Effector CD8-positive, alpha-beta T cell (primary cell): ENCODE data around the gene USP7.

Experiments used
- DNase-seq: peaks from one replicate; lab custom pipeline; 2025; lab: John Stamatoyannopoulos, UW

Gene USP7

DNA sequence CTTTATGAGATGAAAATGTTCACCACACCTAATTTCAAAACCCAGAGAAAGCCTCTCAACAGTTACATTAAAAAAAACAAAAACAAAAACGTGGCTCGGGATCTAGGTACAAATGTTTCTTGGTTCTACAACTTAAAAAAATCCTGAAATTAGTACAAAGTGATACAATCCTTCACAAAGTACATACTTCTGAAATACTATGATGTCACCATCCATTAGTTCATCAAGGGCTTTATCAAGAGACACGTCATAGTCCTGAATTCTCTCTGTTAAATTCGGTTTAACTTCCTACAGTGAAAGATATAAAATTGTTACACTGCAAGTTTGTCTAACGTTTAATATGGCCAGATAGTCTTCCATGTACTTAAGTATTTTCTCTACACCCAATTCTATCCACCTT lies 63.4 kb downstream of the USP7 start:
- no peak for DNase-seq

DNA sequence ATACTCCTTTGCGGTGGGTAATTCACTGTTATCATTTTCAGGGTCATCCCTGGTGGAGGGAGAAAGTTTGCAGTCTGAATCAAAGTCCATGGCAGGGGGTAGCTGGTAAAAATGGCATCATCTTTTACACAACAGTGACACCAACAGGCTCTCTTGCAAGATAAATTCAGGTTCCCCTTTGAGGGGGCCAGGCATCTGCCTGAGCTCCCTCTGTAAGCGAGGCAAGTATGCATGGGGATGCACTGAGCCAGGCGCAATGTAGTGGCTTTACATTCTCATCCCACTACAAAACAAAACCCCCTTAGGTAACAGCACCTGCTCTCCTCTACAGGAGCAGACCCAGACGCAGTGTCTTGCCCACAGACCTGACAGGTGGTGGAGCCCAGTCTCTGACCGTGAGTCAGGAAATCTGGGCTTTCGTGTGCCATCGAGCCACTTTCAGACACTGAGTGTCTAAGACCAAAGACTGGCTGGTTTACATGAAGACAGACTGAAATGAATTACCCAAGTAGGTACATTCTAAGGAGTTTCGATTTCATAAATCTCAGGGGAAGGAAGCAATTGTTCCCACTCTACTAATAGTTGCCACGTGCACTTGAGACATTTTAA lies 63.9 kb downstream of the USP7 start:
- no peak for DNase-seq

DNA sequence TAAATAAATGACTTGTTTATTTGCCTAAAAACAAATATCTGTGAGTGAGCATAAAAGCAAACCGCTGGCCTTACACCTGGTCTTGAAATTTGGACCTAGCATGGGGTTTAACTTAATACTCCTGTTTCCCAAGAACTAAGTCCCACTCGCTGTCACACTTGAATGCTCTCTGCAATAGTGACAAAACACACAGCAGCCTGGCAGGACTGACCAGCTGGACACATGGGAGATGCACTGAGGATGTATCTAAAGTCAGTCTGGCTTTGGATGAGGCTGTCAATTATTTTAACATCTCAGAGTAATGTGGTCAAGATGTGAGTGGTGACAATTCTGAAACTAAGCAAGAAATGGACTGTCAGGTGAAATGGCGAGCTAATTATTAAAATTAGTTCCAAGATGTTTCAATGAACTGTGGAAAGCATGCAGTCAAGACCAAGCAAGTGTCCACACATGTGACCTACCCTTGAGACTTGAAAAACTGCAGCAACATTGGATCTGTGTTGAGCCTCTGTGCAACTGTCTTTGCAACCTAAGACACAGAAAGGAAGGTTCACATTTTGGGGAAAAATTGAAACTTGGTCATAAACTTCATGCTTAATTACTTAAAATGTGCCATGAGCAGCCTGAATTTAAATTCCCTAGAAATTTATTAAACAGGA lies 64.9 kb downstream of the USP7 start:
- no peak for DNase-seq

GRCh38 chr16:8894736-8895334 lies 68.9 kb downstream of the USP7 start:
- no peak for DNase-seq

DNA sequence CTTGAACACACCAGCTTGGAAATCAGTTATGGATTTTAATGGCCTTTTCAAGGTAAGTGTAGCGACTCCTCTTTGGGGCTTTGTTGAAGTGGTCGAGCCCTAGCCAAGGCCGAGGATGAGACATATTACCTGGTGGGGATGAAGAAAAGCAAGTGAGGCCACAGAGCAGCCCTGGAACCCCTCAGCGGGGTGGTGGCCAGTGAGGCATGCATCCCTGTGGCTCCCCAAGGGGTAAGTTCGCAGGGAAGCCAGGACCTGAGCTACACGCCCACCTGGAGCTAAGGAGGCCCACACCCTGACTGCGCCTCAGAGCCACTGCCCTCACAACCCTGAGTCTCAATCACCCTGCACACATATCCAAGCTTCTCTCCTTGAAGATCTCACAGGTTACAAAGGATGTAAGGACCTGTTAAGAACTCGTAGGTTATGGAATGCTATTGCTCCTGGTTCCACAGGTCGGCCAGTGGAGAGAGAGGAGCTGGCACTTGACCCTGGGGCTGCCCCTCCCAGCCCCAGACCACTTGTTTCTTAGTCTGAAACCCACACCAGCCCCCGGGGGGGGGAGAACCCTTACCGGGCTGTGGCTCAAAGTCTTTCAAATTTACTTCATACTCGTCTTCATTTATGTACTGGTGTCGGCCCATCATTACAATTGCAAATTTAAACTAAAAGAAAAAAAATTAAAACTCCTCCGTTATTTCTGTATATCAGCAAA lies 69.6 kb downstream of the USP7 start:
- DNase-seq: no peak

DNA sequence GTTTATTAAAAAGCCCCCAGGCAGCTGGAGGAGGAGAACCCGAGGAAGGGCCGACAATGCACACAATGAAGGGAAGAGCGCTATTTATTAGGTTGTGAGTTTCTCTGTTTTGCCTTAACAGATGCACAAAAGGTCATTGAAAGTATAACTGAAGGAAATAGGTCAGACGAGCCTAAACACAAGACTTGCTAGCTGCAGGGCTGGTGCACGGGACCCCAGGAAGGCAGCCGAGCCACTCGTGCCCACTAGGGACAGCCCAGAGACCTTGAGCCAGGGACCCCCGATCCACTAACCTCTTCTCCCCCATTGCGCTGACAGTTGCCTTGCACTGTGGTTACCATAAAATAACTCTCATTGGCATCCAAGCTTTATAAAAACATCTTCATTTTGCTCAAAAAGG lies 70.3 kb downstream of the USP7 start:
- no peak for DNase-seq

DNA sequence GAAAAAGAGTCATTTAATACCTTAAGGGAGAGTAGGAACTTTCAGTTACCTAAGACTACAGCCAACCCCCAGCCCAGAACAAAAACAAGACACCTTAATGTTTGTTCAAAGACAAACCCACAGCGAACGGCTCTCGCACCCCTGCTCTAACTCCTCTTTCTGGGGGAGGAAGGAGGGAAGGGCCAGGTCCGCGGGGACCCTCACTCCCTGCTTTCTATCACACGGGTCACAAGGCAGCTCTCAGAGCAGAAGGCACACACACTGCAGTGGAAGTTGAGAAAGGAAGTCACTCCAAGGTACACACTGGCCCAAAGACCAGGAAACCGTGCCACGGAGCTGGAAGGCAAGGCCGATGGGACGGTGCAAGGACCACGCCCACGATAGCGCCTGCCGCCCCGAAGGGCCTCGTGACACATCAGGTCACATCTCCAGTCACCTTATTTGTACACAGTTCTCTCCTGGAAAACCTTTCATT lies 71.6 kb downstream of the USP7 start:
- no peak for DNase-seq

GRCh38 chr16:8890549-8890921 lies 73.2 kb downstream of the USP7 start:
- no peak for DNase-seq

DNA sequence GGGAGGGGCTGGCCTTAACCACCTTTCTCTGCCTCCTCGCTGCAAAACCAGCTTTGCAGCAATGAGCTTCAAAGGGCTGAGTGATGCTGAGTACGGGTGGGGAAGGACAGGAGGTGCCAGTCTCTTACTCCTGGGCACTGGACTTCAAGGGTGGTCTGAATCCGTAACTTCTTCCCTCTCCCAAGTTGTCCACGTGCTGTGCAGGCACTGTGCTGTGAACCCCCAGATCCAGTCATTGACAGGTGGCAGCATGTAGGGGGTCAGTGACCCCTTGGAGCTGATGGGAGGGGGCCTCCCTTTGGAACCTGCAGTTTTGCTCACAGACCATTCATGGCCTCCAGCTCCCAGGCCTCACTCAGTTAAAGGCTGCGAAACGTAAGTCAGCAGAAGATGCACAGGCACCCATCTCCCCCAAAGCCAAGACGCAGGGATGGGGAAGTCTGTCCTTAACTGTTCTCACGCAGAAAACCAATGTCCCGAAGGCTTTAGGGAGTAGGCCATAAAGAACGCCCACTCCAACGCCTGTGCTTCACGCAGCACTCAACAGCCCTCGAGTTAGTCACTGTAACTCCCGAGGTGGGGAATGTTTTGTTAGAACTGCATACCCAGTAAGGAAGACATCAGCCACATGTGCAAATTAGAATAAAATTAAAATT lies 73.7 kb downstream of the USP7 start:
- no peak for DNase-seq

DNA sequence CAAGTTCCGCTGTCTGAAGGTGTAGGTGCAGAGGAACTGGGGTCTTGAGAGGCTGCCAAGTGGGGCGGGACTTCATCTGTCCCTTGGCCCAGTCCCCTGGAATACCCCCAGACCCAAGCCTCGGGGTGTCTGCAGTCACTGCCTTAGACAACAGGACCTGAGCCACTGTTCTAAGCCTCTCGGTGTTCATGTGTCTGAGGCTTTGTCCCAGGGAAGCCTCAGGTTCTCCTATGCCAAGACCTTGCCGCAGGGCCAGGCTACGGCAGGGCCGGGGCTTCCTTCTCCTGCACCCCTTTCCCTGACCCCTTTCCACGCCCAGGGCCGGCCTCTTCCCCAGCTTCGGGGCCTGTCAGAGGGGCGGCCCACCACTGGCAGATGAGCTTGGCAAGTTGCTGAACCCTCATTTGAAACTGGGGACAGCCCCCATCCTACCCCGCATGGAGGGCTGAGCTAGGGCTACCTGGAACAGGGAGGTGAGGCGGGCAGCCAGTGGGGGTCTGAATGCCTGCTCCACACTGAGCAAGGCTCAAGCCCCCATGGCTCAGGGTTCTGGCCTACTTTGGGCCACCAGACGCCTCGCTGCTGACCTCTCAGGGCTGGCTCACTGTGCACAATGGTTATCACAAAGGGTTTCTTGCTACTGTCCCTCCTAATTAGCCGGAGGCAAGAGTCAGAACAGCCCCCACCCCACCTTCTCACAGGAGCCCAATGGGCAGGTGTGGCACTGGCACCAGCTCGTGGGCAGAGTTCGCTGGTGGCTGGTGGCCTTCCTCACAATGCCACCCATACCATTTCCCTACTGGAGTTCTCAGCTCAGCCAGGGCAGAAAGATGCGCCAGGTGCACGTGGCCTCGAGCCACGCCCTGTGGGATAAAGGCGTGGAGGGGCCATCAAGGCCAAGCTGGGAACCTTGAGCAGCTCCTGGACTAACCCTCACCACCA lies 74.5 kb downstream of the USP7 start:
- DNase-seq: no peak

DNA sequence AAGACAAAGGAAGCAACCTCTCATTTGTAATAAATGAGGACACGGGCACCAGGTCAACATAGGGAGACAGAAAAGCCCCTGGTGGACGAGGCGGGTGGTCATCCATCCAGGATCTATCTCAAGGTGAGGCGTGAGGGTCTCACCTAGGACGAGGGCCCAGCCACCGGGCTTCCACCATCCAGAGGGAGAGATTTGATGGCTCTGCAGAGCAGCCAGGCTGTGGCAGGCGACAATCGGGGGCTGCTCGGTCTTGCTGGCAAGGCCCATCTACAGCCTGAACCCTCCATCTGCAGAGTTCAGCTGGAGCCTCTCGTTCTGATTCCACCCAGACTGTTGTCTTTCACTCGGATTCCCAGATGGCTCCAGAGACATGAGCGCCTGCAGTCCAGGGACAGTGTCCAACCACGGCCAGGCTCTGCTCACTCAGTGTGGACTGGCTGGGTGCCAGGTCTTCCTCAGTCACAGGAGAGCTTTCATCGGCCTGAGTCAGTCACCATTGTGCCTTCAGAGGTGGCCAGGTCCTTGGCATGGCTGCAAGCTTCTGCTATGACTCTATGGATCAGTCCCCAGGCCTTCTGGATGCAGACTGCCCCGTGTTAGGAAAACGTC lies 75.7 kb downstream of the USP7 start:
- no peak for DNase-seq

DNA sequence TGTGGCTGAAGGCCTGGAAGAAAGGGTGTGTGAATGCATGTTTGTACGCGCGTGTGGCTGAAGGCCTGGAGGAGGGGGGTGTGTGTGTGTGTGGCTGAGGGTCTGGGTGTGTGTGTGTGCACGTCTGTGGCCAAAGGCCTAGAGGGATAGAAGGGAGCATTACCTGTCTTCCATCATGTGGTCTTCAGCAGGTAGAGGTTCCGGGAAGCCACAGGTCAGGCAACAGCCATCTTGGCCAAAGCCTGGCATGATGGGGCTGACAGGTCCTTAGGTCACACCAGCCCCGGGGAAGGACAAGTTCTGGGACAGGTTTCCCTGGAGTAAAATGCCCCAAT lies 76.3 kb downstream of the USP7 start:
- DNase-seq: no peak

- no peak for DNase-seq
Measured at GRCh38 chr16:8886593-8887430, 76.9 kb downstream of the USP7 start.

- no peak for DNase-seq
Measured at GRCh38 chr16:8885674-8886592, 77.8 kb downstream of the USP7 start.

GRCh38 chr16:8882725-8883377 lies 80.9 kb downstream of the USP7 start:
- no peak for DNase-seq

DNA sequence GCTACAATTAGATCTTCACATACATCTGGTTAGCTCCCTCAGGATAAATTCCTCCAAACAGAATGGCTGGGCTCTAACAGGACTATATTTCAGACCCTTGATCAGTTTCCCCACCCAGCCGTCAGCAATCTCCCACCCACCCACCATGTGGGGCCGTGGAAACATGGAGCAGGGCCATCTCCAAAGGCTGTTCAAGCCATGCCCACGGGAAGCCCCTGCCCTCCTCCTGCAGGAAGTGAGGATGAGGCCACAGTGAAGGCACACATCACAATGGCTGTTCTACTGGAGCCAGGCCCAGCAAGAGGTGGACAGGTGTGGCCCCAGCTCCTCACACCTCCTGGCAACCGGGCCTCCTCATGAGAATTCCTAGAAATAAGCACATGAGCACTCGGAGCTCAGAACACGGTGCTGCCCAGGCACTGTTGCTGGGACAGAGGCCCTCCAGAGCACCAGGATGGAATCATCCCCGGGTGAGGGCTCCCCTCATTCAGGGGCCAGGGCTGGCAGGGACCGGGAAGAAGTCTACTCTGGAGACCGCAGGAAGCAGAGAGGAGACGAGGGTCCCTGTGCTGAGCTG lies 81.6 kb downstream of the USP7 start, which contains the start of gene LITAFD:
TSS of gene LITAFD (plus strand) at position 311 of the 577 bp plus-strand sequence. CDS start 2,005 bp downstream, outside the sequence.
- no peak for DNase-seq

- no peak for DNase-seq
Measured at GRCh38 chr16:8880839-8881510, 82.7 kb downstream of the USP7 start.
